Measurements from ENCODE around the gene IRX4. TPM values are rescaled to one million over a fixed set of nuclear protein-coding genes. Genes with fewer than 3 reads are reported as not detected.

Gene IRX4
- total RNA-seq, 1 donor from 2014 or later: not detected

- no peak overlapping the region for H3K4me3 ChIP-seq (ENCODE audit: low read depth, low read length)
- TF ChIP-seq CTCF (conservative IDR thresholded peaks at IDR 0.05; ENCODE audit: low read depth, low read length): no peak
- no peak for DNase-seq (ENCODE audit: low read depth)
These were observed 10.1 kb upstream of the IRX4 start for GRCh38 chr5:1892685-1893445.

GRCh38 chr5:1892211-1892610, 9.5 kb upstream of the IRX4 start:
- no peak overlapping the region for H3K4me3 ChIP-seq (ENCODE audit: low read depth, low read length)
- no peak for TF ChIP-seq CTCF (conservative IDR thresholded peaks at IDR 0.05; ENCODE audit: low read depth, low read length)
- no peak for DNase-seq (ENCODE audit: low read depth)

- TF ChIP-seq CTCF (conservative IDR thresholded peaks at IDR 0.05; ENCODE audit: low read depth, low read length): no peak
- DNase-seq (ENCODE audit: low read depth): no peak
These were observed 8.7 kb upstream of the IRX4 start for GRCh38 chr5:1891391-1891790.

GRCh38 chr5:1890296-1890695, 7.6 kb upstream of the IRX4 start:
- DNase-seq (ENCODE audit: low read depth): no peak
- TF ChIP-seq CTCF (conservative IDR thresholded peaks at IDR 0.05; ENCODE audit: low read depth, low read length): no peak
- H3K4me3 ChIP-seq (ENCODE audit: low read depth, low read length): no peak overlapping the region

More at GRCh38 chr5:1891391-1891790, 8.7 kb upstream of the IRX4 start:
- H3K4me3 ChIP-seq (ENCODE audit: low read depth, low read length): no peak overlapping the region

- no peak for DNase-seq (ENCODE audit: low read depth)
- H3K4me3 ChIP-seq (ENCODE audit: low read depth, low read length): no peak overlapping the region
- no peak for TF ChIP-seq CTCF (conservative IDR thresholded peaks at IDR 0.05; ENCODE audit: low read depth, low read length)
These were observed 6.8 kb upstream of the IRX4 start for GRCh38 chr5:1889321-1890065.

- no peak for TF ChIP-seq CTCF (conservative IDR thresholded peaks at IDR 0.05; ENCODE audit: low read depth, low read length)
- H3K4me3 ChIP-seq (ENCODE audit: low read depth, low read length): no peak overlapping the region
- DNase-seq (ENCODE audit: low read depth): no peak
These were observed 6.0 kb upstream of the IRX4 start for GRCh38 chr5:1888541-1889251.

Data from epithelial cell of proximal tubule (primary cell).